DND-41 (cell line): ENCODE data around the gene PIGS.

Source experiments
- CTCF ChIP-seq: IDR thresholded peaks from 2 replicates; pipeline ENCODE4 v1.5.1; 2012; ENCODE audit warnings: borderline replicate concordance, low read length, moderate library complexity, mild to moderate bottlenecking; ENCODE audit not compliant: poor library complexity, severe bottlenecking; ENCODE audit errors: extremely low read depth
- EZH2 ChIP-seq: IDR thresholded peaks from 3 replicates; pipeline ENCODE4 v1.6.1; 2012; ENCODE audit warnings: borderline replicate concordance, low read depth, mild to moderate bottlenecking, moderate library complexity, low read length, inconsistent platforms; ENCODE audit not compliant: severe bottlenecking

GRCh38 chr17:28533091-28533807 lies 38.1 kb downstream of the PIGS start:
- no peak for TF ChIP-seq CTCF
- no peak for TF ChIP-seq EZH2
